Spleen (tissue), 11 donors: ENCODE measurements around the gene NRAS. TPM values are rescaled to one million over a fixed set of nuclear protein-coding genes. Genes with fewer than 3 reads are reported as not detected.

ENCODE experiments used
- DNase-seq: peaks from one replicate; pipeline ENCODE4 v3.0.0-alpha.2; 2020
- H3K27ac ChIP-seq, 8 donors: fragments of 200-600 bp; sonication (generic) in 7 of 8; 1 replicate in 4 of 8; 2 replicates in 4 of 8; pipeline versions ENCODE4 v1.5.0 to v1.8.0; 2016 to 2021; ENCODE audit warnings: inconsistent platforms in 4 of 8, mild to moderate bottlenecking in 4 of 8, moderate library complexity in 1 of 8
- H3K27me3 ChIP-seq, 7 donors: fragments of 200-600 bp; sonication (generic) in 6 of 7; replicated peaks in 1 of 7; 1 replicate in 4 of 7; 2 replicates in 3 of 7; pipeline versions ENCODE4 v1.5.0 to v1.8.0; 2016 to 2021; ENCODE audit warnings: inconsistent platforms in 3 of 7, mild to moderate bottlenecking in 1 of 7
- H3K36me3 ChIP-seq, 6 donors: fragments of 200-600 bp; sonication (generic) in 5 of 6; 1 replicate in 4 of 6; 2 replicates in 2 of 6; pipeline versions ENCODE4 v1.5.0 to v1.8.0; 2016 to 2021; ENCODE audit warnings: inconsistent platforms in 2 of 6
- H3K4me1 ChIP-seq, 6 donors: fragments of 200-600 bp; sonication (generic) in 5 of 6; 1 replicate in 3 of 6; 2 replicates in 3 of 6; pipeline versions ENCODE4 v1.5.0 to v1.8.0; 2016 to 2021; ENCODE audit warnings: inconsistent platforms in 3 of 6
- H3K4me3 ChIP-seq, 8 donors: fragments of 200-600 bp; sonication (generic) in 7 of 8; 1 replicate in 4 of 8; 2 replicates in 4 of 8; pipeline versions ENCODE4 v1.5.0 to v1.8.0; 2016 to 2021; ENCODE audit warnings: inconsistent platforms in 4 of 8, mild to moderate bottlenecking in 4 of 8, moderate library complexity in 2 of 8
- H3K9me3 ChIP-seq, 8 donors: fragments of 200-600 bp; sonication (generic) in 7 of 8; 1 replicate in 4 of 8; 2 replicates in 4 of 8; pipeline versions ENCODE4 v1.5.0 to v1.8.0; 2016 to 2021; ENCODE audit warnings: inconsistent platforms in 4 of 8
- POLR2A ChIP-seq, 3 donors: fragments of 450-650 bp; IDR thresholded peaks; one replicate each; pipeline ENCODE4 v1.5.1; 2017; ENCODE audit warnings: antibody characterized with exemption in 3 of 3, mild to moderate bottlenecking in 1 of 3
- POLR2AphosphoS5 ChIP-seq, 3 donors: sonication (generic); formaldehyde crosslinking; IDR thresholded peaks; one replicate each; pipeline ENCODE4 v1.5.1; 2017; ENCODE audit warnings: antibody characterized with exemption in 3 of 3
- WGBS, 5 donors: extraction: QIAGEN DNeasy Blood & Tissue Kit in 3 of 5; methylation state at CpG; one replicate each; pipeline versions ENCODE4 v1.1.5 to v1.1.7; 2013 to 2018; 5-methylcytosine and 5-hydroxymethylcytosine counted together
- intact Hi-C: fragments of 100-400 bp; cut with DNase I; formaldehyde crosslinking; loops from one replicate; pipeline ENCODE4 v1.15.0; 2023; ENCODE audit warnings: low total_unique reads
- polyA plus RNA-seq, 3 donors: library from polyadenylated mRNA; stranded (reverse); fragments of 200-250 nt; gene quantifications; one replicate each; pipeline ENCODE4 v1.2.1, GENCODE V29; 2013
- total RNA-seq, 7 donors: library from RNA; depleted of rRNA in 3 of 7; stranded (reverse); fragments of >200 nt in 3 of 7; fragmentation: NEBNext Ultra II Directional in 4 of 7; extraction: Animal tissue kit (Norgen Biotek cat#: 25700) in 4 of 7; gene quantifications; one replicate each; pipeline versions ENCODE4 v1.1.0 to v1.2.1, GENCODE V29; 2016 to 2021
- TF ChIP-seq, protein P1 (sequence below), 11 experiments: fragments of 200-600 bp in 7 of 11; fragments of 450-650 bp in 4 of 11; sonication (generic) in 4 of 11; IDR thresholded peaks in 8 of 11; conservative IDR thresholded peaks in 3 of 11; 1 replicate in 7 of 11; 2 replicates in 4 of 11; pipeline versions ENCODE4 v1.4.0 to v1.8.0; 2016 to 2021; ENCODE audit warnings: antibody characterized with exemption in 11 of 11, inconsistent platforms in 4 of 11, mild to moderate bottlenecking in 1 of 11
- donor health status: healthy with polysubstance abuse.
- donor health status: DM: no; HTN: no; CAD: no; lungs with moderate emphysema.
- donor health status: DM: no; HTN: no; CAD: no.
- donor health status: Bipolar disorder and iron deficiency.
- donor health status: healthy.
- donor health status: DM: no; HTN: no; CAD: no.
- donor health status: DM: yes; HTN: yes; CAD: no.

NRAS gene
- total and polyA plus RNA-seq, 10 donors: 14.0 to 45.3 (median 29.0) TPM

DNA sequence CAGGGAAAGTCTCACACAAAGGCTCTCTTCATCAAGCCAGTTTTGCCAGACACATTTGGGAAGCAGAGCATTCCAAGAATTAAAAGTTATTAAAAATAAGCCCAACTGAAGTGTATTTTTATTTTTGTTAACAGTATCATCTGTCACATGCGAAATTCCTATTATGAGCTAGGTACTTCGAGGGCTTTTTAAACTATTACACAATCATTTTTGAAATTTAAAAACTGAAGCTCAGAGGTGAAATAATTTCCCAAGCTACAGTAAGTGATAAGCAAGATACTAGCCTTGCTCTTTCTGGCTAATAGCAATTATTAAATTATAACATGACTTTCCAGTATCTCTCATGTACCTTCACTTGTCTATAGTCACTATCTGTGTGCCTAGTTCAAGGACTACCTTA is 12.0 kb upstream of the NRAS start:
- no peak for DNase-seq
- Histone ChIP-seq H3K4me3 (no peak overlapping the region), H3K36me3 (peaks cover 4 to 100% (median 99%) of the 10 kb centered on the region in 6 donors), H3K4me1 (no peaks in the 10 kb centered on the region), H3K9me3 (no peaks in the 10 kb centered on the region), H3K27ac (no peak overlapping the region), H3K27me3 (no peaks in the 10 kb centered on the region)
- WGBS, 5 donors: 80 to 93% (median 88%) methylated on average over 2 of the region's 2 CpGs
- TF ChIP-seq, protein P1, sequence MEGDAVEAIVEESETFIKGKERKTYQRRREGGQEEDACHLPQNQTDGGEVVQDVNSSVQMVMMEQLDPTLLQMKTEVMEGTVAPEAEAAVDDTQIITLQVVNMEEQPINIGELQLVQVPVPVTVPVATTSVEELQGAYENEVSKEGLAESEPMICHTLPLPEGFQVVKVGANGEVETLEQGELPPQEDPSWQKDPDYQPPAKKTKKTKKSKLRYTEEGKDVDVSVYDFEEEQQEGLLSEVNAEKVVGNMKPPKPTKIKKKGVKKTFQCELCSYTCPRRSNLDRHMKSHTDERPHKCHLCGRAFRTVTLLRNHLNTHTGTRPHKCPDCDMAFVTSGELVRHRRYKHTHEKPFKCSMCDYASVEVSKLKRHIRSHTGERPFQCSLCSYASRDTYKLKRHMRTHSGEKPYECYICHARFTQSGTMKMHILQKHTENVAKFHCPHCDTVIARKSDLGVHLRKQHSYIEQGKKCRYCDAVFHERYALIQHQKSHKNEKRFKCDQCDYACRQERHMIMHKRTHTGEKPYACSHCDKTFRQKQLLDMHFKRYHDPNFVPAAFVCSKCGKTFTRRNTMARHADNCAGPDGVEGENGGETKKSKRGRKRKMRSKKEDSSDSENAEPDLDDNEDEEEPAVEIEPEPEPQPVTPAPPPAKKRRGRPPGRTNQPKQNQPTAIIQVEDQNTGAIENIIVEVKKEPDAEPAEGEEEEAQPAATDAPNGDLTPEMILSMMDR (IDR thresholded peaks at IDR 0.05 in 8 of 11, conservative IDR thresholded peaks at IDR 0.05 in 3 of 11): no peak
- TF ChIP-seq POLR2AphosphoS5 (IDR thresholded peaks at IDR 0.05) (no peak), POLR2A (IDR thresholded peaks at IDR 0.05) (no peak)
- intact Hi-C loops: no loop called here

GRCh38 chr1:114725230-114725629 is 8.7 kb upstream of the NRAS start:
- no peak overlapping the region for H3K27ac ChIP-seq
- peaks cover 4 to 100% (median 99%) of the 10 kb centered on the region in 6 donors for H3K36me3 ChIP-seq
- no peak for TF ChIP-seq POLR2A (IDR thresholded peaks at IDR 0.05)
- TF ChIP-seq POLR2AphosphoS5 (IDR thresholded peaks at IDR 0.05): no peak
- TF ChIP-seq, protein P1 (IDR thresholded peaks at IDR 0.05 in 8 of 11, conservative IDR thresholded peaks at IDR 0.05 in 3 of 11): no peak
- 77 to 91% (median 83%) methylated on average over 1 of the region's 1 CpG for WGBS, 5 donors
- H3K4me3 ChIP-seq: no peak overlapping the region
- intact Hi-C loops: no loop called here
- H3K9me3 ChIP-seq: no peaks in the 10 kb centered on the region
- H3K4me1 ChIP-seq: no peaks in the 10 kb centered on the region
- no peaks in the 10 kb centered on the region for H3K27me3 ChIP-seq
- DNase-seq: no peak

GRCh38 chr1:114723915-114724314 is 7.3 kb upstream of the NRAS start:
- no peak for TF ChIP-seq POLR2A (IDR thresholded peaks at IDR 0.05)
- TF ChIP-seq, protein P1 (IDR thresholded peaks at IDR 0.05 in 8 of 11, conservative IDR thresholded peaks at IDR 0.05 in 3 of 11): no peak

GRCh38 chr1:114723457-114723856 is 6.9 kb upstream of the NRAS start:
- Histone ChIP-seq H3K4me1 (no peaks in the 10 kb centered on the region), H3K36me3 (peaks cover 0 to 100% (median 99%) of the 10 kb centered on the region in 6 donors), H3K9me3 (no peaks in the 10 kb centered on the region), H3K27me3 (no peaks in the 10 kb centered on the region), H3K4me3 (no peak overlapping the region), H3K27ac (no peak overlapping the region)
- TF ChIP-seq POLR2AphosphoS5 (IDR thresholded peaks at IDR 0.05): no peak
- TF ChIP-seq POLR2A (IDR thresholded peaks at IDR 0.05): no peak
- TF ChIP-seq, protein P1 (IDR thresholded peaks at IDR 0.05 in 8 of 11, conservative IDR thresholded peaks at IDR 0.05 in 3 of 11): no peak
- no peak for DNase-seq
- WGBS, 5 donors: 0 to 47% (median 0%) methylated on average over 1 of the region's 1 CpG
- intact Hi-C loops: no loop called here

More at GRCh38 chr1:114723915-114724314, 7.3 kb upstream of the NRAS start:
- Histone ChIP-seq H3K36me3 (peaks cover 0 to 100% (median 99%) of the 10 kb centered on the region in 6 donors), H3K4me1 (no peaks in the 10 kb centered on the region), H3K9me3 (no peaks in the 10 kb centered on the region), H3K27ac (no peak overlapping the region), H3K4me3 (no peak overlapping the region), H3K27me3 (no peaks in the 10 kb centered on the region)
- intact Hi-C loops: no loop called here
- 93 to 100% (median 98%) methylated on average over 1 of the region's 1 CpG for WGBS, 5 donors
- no peak for DNase-seq
